HFFc6 (cell line): ENCODE measurements around the gene HSPA1B. TPM values are rescaled to one million over a fixed set of nuclear protein-coding genes. Genes with fewer than 3 reads are reported as not detected.
"Not testable (repeated sequence)": the region's sequence is repeated elsewhere in the genome, so short reads cannot be mapped to it uniquely, and the experiment has no call there.

ENCODE experiments used
- DNase-seq: peaks from one replicate; pipeline ENCODE4 v3.0.0-alpha.2; 2018
- H3K27ac Mint-ChIP-seq: 2 replicates; pipeline ENCODE4 v1.8.0; 2020; ENCODE audit warnings: mild to moderate bottlenecking, mixed read lengths
- H3K27me3 Mint-ChIP-seq: 2 replicates; pipeline ENCODE4 v1.8.0; 2021; ENCODE audit warnings: mild to moderate bottlenecking, moderate library complexity, mixed read lengths; ENCODE audit not compliant: insufficient read depth
- H3K36me3 Mint-ChIP-seq: 2 replicates; pipeline ENCODE4 v1.8.0; 2021; ENCODE audit warnings: low read depth, mixed read lengths
- H3K4me1 Mint-ChIP-seq: 2 replicates; pipeline ENCODE4 v1.8.0; 2020; ENCODE audit warnings: low read depth, mixed read lengths
- H3K4me3 Mint-ChIP-seq: 2 replicates; pipeline ENCODE4 v1.8.0; 2020; ENCODE audit warnings: mild to moderate bottlenecking, moderate library complexity, mixed read lengths
- H3K9me3 Mint-ChIP-seq: 2 replicates; pipeline ENCODE4 v1.8.0; 2020; ENCODE audit warnings: mild to moderate bottlenecking, mixed read lengths
- CTCF ChIP-seq: fragments of 200-600 bp; sonication (generic); IDR thresholded peaks from 2 replicates; pipeline ENCODE4 v1.5.0; 2021; ENCODE audit warnings: antibody characterized with exemption, mild to moderate bottlenecking
- total RNA-seq, 6 experiments: library from RNA; stranded (reverse); fragmentation: NEBNext Ultra II Directional; extraction: Animal tissue kit (Norgen Biotek cat#: 25700); gene quantifications; 2 replicates in 1 of 6; 3 replicates in 5 of 6; pipeline ENCODE4 v1.2.3, GENCODE V29; 2021

Gene HSPA1B
- total RNA-seq, 6 experiments from 2014 or later, result 95.5 to 116 (median 98.9) TPM

- H3K27ac Mint-ChIP-seq, result peak within 1 kb of the TSS; percentile 85
- no peaks in the 10 kb centered on the region for H3K9me3 Mint-ChIP-seq
- H3K36me3 Mint-ChIP-seq, result no peaks in the 10 kb centered on the region
- H3K27me3 Mint-ChIP-seq, result peaks cover 3% of the 10 kb centered on the region
- peak; percentile 100 for DNase-seq
- H3K4me1 Mint-ChIP-seq, result peaks cover 25% of the 10 kb centered on the region
- peak within 1 kb of the TSS; percentile 98 for H3K4me3 Mint-ChIP-seq
- no peak for TF ChIP-seq CTCF
These were observed 35.1 kb downstream of the HSPA1B start, which contains the start of gene NEU1 for GRCh38 chr6:31862344-31863235. Gene NEU1 (minus strand): TSS chr6:31862821. CDS start chr6:31862776, 45 bp downstream.

GRCh38 chr6:31864123-31864562 lies 36.6 kb downstream of the HSPA1B start:
- H3K4me1 Mint-ChIP-seq, result peaks cover 25% of the 10 kb centered on the region
- not testable (repeated sequence) for H3K27me3 Mint-ChIP-seq, H3K9me3 Mint-ChIP-seq, H3K36me3 Mint-ChIP-seq, DNase-seq
- H3K27ac Mint-ChIP-seq, result peak overlapping the region; percentile 85
- peak; percentile 15; the same call in 1 of the 2 replicates for TF ChIP-seq CTCF
- peak overlapping the region; percentile 98 for H3K4me3 Mint-ChIP-seq

GRCh38 chr6:31864818-31865204 lies 37.3 kb downstream of the HSPA1B start:
- H3K9me3 Mint-ChIP-seq, result no peaks in the 10 kb centered on the region
- H3K4me3 Mint-ChIP-seq, result no peak overlapping the region; the same call in 1 of the 2 replicates
- no peak for TF ChIP-seq CTCF
- no peak overlapping the region for H3K27ac Mint-ChIP-seq
- no peaks in the 10 kb centered on the region for H3K36me3 Mint-ChIP-seq
- H3K27me3 Mint-ChIP-seq, result peaks cover 6% of the 10 kb centered on the region
- H3K4me1 Mint-ChIP-seq, result peaks cover 25% of the 10 kb centered on the region
- no peak for DNase-seq

DNA sequence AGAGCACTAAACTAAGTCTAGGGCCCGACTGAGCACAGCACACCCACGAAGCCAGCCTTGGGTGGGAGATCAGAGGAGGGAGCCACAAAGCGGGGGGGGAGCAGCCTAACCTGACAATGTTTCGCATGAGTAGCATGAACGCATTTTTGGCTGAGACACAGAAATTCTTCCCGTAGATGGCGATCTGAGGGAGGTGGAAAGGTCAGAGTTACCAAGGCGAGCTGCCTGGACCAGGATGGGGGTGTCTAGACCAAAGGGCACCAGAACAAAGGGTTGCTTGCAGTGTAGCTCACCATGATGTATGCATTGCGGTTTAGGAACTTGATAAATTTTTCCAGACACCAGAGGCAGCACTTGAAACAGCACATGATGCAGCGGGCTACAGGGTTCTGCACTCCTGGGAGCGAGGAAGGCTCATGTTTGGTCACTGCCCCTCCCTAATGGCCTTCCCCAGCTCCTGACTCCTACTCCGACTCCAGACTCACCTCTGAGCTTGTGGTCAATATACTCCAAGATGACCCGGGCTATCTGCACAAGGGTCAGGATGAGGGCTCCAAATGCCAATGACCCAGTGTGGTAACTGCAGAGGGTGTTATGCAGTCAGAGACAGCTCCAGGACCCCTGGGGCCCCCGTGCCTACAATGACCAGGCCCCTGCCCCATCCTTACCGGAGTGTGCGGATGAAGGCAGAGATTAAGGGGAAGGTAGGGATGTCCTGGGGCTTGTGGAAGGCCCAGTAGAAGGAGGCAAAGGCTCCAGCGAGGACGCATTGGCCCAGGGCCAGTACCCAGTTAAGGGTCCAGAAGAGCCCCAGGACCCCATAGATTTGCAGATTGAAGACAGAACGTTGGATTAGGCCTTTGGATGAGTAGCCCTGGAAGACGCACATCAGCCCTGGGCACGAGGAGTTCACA lies 37.9 kb downstream of the HSPA1B start:
- Mint-ChIP-seq H3K4me1 (peaks cover 25% of the 10 kb centered on the region), H3K27ac (no peak overlapping the region), H3K9me3 (no peaks in the 10 kb centered on the region), H3K4me3 (no peak overlapping the region), H3K36me3 (no peaks in the 10 kb centered on the region), H3K27me3 (peaks cover 6% of the 10 kb centered on the region)
- TF ChIP-seq CTCF, result no peak
- DNase-seq, result no peak

DNA sequence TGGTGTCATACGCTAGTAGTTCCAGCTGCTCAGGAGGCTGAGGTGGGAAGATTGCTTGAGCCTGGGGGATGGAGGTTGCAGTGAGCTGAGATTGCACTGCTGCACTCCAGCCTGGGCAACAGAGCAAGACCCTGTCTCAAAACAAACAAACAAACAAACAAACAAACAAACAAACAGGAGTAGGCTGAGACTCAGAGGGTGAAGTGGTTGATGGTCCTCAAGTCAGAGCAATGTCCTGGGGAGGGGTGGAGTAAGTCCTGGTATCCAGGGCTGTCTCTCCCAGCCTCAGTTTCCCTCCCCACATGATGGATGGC lies 41.1 kb downstream of the HSPA1B start:
- not testable (repeated sequence) for H3K4me3 Mint-ChIP-seq, DNase-seq, H3K36me3 Mint-ChIP-seq, H3K27ac Mint-ChIP-seq, H3K9me3 Mint-ChIP-seq, H3K27me3 Mint-ChIP-seq
- H3K4me1 Mint-ChIP-seq, result peaks cover 15% of the 10 kb centered on the region
